SK-N-SH treated with all-trans-retinoic acid at 6 μM for 48 hours (cell line): Measurements from ENCODE around the gene SETD3.

Experiments
- ATAC-seq: fragments of 200-7000 bp; cut with Tn5 transposase; 3 replicates; pipeline ENCODE4 v1.9.1; 2020; ENCODE audit warnings: mild to moderate bottlenecking, moderate library complexity
- ARNTL ChIP-seq: fragments of 450-650 bp; formaldehyde crosslinking; IDR thresholded peaks from 2 replicates; pipeline ENCODE4 v1.5.0; 2020; ENCODE audit warnings: low read depth, mild to moderate bottlenecking, moderate library complexity, borderline replicate concordance
- BACH2 ChIP-seq: fragments of 250-450 bp; sonication (Bioruptor Pico); IDR thresholded peaks from 2 replicates; pipeline ENCODE4 v1.9.0; 2021; ENCODE audit warnings: mild to moderate bottlenecking, borderline replicate concordance
- CSDC2 ChIP-seq: fragments of 250-450 bp; sonication (Bioruptor Pico); IDR thresholded peaks from 2 replicates; pipeline ENCODE4 v1.5.0; 2020; ENCODE audit warnings: mild to moderate bottlenecking, moderate library complexity
- CSRNP3 ChIP-seq: fragments of 250-450 bp; sonication (Bioruptor Pico); IDR thresholded peaks from 2 replicates; pipeline ENCODE4 v1.5.1; 2021; ENCODE audit warnings: mild to moderate bottlenecking, moderate library complexity
- ESRRG ChIP-seq: fragments of 250-450 bp; sonication (Bioruptor Pico); IDR thresholded peaks from 2 replicates; pipeline ENCODE4 v1.6.1; 2021; ENCODE audit warnings: mild to moderate bottlenecking
- GLIS3 ChIP-seq: fragments of 250-450 bp; sonication (Bioruptor Pico); IDR thresholded peaks from 2 replicates; pipeline ENCODE4 v1.5.0; 2020; ENCODE audit warnings: mild to moderate bottlenecking, moderate library complexity
- ISL1 ChIP-seq: fragments of 250-450 bp; sonication (Bioruptor Pico); IDR thresholded peaks from 2 replicates; pipeline ENCODE4 v2.1.2; 2022; ENCODE audit warnings: mild to moderate bottlenecking, moderate library complexity
- OSR1 ChIP-seq: fragments of 250-450 bp; sonication (Bioruptor Pico); IDR thresholded peaks from 2 replicates; pipeline ENCODE4 v1.8.0; 2022; ENCODE audit warnings: moderate library complexity, mild to moderate bottlenecking, inconsistent platforms
- POU6F1 ChIP-seq: fragments of 250-450 bp; sonication (Bioruptor Pico); IDR thresholded peaks from 2 replicates; pipeline ENCODE4 v1.8.0; 2021; ENCODE audit warnings: low read depth, mild to moderate bottlenecking, moderate library complexity, borderline replicate concordance
- RARB ChIP-seq: fragments of 250-450 bp; sonication (Bioruptor Pico); IDR thresholded peaks from 2 replicates; pipeline ENCODE4 v1.8.0; 2021; ENCODE audit warnings: mild to moderate bottlenecking, moderate library complexity
- SNAI2 ChIP-seq: fragments of 250-450 bp; sonication (Bioruptor Pico); IDR thresholded peaks from 2 replicates; pipeline ENCODE4 v1.5.0; 2020; ENCODE audit warnings: mild to moderate bottlenecking, moderate library complexity
- TCF4 ChIP-seq: fragments of 250-450 bp; sonication (Bioruptor Pico); IDR thresholded peaks from 2 replicates; pipeline ENCODE4 v1.8.0; 2021; ENCODE audit warnings: mild to moderate bottlenecking, moderate library complexity, borderline replicate concordance
- TOX ChIP-seq: fragments of 250-450 bp; sonication (Bioruptor Pico); IDR thresholded peaks from 2 replicates; pipeline ENCODE4 v1.8.0; 2021; ENCODE audit warnings: mild to moderate bottlenecking, moderate library complexity, borderline replicate concordance
- ZC3H10 ChIP-seq: fragments of 250-450 bp; sonication (Bioruptor Pico); IDR thresholded peaks from 2 replicates; pipeline ENCODE4 v1.5.1; 2021; ENCODE audit warnings: mild to moderate bottlenecking, moderate library complexity
- ZFP3 ChIP-seq: fragments of 250-450 bp; sonication (Bioruptor Pico); IDR thresholded peaks from 2 replicates; pipeline ENCODE4 v1.5.0; 2020; ENCODE audit warnings: mild to moderate bottlenecking, moderate library complexity
- ZFP30 ChIP-seq: fragments of 450-650 bp; formaldehyde crosslinking; IDR thresholded peaks from 2 replicates; pipeline ENCODE4 v1.5.0; 2022; ENCODE audit warnings: mild to moderate bottlenecking, moderate library complexity
- ZNF565 ChIP-seq: fragments of 450-650 bp; formaldehyde crosslinking; conservative IDR thresholded peaks from 2 replicates; pipeline ENCODE4 v1.5.0; 2020; ENCODE audit warnings: low read depth, mild to moderate bottlenecking, moderate library complexity
- ZNF70 ChIP-seq: fragments of 450-650 bp; formaldehyde crosslinking; IDR thresholded peaks from 2 replicates; pipeline ENCODE4 v1.5.0; 2020; ENCODE audit warnings: mild to moderate bottlenecking, moderate library complexity
- TF ChIP-seq, protein P1 (sequence below): fragments of 250-450 bp; sonication (Bioruptor Pico); IDR thresholded peaks from 2 replicates; pipeline ENCODE4 v1.8.0; 2020; ENCODE audit warnings: mild to moderate bottlenecking, moderate library complexity, borderline replicate concordance
- TF ChIP-seq, protein P2 (sequence below): fragments of 250-450 bp; sonication (Bioruptor Pico); IDR thresholded peaks from 2 replicates; pipeline ENCODE4 v1.5.0; 2020; ENCODE audit warnings: mild to moderate bottlenecking, moderate library complexity
- TF ChIP-seq, protein P3 (sequence below): fragments of 250-450 bp; sonication (Bioruptor Pico); IDR thresholded peaks from 2 replicates; pipeline ENCODE4 v1.5.1; 2020; ENCODE audit warnings: low read depth, mild to moderate bottlenecking, moderate library complexity

SETD3 gene

DNA sequence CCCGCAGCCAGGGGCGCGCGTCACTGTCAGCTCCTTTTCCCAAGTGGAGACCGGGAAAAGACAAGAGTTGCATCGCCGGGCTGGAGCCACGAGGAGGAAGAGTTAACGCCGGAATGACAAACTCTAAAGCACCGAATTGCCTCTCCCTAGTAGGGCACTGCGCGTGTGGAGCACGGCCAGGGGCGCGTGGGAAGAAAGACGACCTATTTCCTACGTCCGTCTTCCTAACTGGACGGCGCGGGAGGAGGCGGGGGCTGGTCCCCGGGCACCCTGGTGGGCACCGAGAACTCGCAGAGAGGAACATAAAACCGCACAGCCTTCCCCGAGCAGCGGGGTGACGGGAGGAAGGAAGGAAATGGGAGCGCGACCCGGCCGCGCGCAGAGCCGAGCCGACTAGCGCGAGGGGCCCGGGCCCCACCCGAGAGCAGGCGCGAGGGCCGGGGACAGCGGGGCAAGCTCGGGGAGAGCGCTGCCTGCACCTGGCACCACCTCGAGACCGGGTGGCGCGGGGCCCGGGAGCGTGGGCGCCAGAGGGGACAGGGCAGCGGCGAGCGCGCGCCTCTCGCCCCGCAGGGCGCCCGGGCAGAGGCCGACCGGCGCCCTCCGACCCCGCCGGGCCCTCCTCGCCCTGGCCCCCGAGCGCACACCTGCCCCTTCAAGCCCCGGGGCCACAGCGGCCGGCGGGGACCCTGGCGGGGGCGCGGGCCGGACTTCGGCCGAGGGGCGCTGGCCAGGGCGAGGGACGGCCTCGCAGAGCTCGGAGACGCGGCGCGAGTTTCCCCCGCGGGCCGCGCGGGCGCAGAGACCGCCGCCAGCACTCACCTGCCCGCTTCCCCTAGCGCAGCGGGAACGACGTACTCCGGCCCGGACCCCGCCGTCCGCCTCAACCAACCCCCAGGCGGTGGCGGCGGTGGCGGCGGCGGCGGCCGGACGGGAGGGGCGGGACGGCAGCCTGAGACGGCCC, at the start of gene SETD3:
SETD3 (minus strand) TSS at position 954 of the 964 bp plus-strand sequence. CDS start 15,054 bp downstream, outside the sequence.
- peak; percentile 3 for ATAC-seq
- no peak for TF ChIP-seq CSDC2 (CRISPR knock-in tag)
- no peak for TF ChIP-seq TCF4 (CRISPR knock-in tag)
- TF ChIP-seq ZNF70 (CRISPR knock-in tag) = no peak
- TF ChIP-seq, protein P1, sequence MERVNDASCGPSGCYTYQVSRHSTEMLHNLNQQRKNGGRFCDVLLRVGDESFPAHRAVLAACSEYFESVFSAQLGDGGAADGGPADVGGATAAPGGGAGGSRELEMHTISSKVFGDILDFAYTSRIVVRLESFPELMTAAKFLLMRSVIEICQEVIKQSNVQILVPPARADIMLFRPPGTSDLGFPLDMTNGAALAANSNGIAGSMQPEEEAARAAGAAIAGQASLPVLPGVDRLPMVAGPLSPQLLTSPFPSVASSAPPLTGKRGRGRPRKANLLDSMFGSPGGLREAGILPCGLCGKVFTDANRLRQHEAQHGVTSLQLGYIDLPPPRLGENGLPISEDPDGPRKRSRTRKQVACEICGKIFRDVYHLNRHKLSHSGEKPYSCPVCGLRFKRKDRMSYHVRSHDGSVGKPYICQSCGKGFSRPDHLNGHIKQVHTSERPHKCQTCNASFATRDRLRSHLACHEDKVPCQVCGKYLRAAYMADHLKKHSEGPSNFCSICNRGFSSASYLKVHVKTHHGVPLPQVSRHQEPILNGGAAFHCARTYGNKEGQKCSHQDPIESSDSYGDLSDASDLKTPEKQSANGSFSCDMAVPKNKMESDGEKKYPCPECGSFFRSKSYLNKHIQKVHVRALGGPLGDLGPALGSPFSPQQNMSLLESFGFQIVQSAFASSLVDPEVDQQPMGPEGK = no peak
- no peak for TF ChIP-seq TOX
- TF ChIP-seq ZFP30 (CRISPR knock-in tag) = no peak
- no peak for TF ChIP-seq RARB (CRISPR knock-in tag)
- no peak for TF ChIP-seq POU6F1 (CRISPR knock-in tag)
- TF ChIP-seq ISL1 (CRISPR knock-in tag) = no peak
- TF ChIP-seq, protein P2, sequence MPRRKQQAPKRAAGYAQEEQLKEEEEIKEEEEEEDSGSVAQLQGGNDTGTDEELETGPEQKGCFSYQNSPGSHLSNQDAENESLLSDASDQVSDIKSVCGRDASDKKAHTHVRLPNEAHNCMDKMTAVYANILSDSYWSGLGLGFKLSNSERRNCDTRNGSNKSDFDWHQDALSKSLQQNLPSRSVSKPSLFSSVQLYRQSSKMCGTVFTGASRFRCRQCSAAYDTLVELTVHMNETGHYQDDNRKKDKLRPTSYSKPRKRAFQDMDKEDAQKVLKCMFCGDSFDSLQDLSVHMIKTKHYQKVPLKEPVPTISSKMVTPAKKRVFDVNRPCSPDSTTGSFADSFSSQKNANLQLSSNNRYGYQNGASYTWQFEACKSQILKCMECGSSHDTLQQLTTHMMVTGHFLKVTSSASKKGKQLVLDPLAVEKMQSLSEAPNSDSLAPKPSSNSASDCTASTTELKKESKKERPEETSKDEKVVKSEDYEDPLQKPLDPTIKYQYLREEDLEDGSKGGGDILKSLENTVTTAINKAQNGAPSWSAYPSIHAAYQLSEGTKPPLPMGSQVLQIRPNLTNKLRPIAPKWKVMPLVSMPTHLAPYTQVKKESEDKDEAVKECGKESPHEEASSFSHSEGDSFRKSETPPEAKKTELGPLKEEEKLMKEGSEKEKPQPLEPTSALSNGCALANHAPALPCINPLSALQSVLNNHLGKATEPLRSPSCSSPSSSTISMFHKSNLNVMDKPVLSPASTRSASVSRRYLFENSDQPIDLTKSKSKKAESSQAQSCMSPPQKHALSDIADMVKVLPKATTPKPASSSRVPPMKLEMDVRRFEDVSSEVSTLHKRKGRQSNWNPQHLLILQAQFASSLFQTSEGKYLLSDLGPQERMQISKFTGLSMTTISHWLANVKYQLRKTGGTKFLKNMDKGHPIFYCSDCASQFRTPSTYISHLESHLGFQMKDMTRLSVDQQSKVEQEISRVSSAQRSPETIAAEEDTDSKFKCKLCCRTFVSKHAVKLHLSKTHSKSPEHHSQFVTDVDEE (CRISPR knock-in tag) = no peak
- TF ChIP-seq ZFP3 = no peak
- TF ChIP-seq ARNTL = no peak
- TF ChIP-seq CSRNP3 (CRISPR knock-in tag) = no peak
- TF ChIP-seq BACH2 (CRISPR knock-in tag) = no peak
- TF ChIP-seq GLIS3 (CRISPR knock-in tag) = no peak
- TF ChIP-seq ESRRG (CRISPR knock-in tag) = no peak
- TF ChIP-seq, all 23 proteins: peak for 0

- peak; percentile 36 for ATAC-seq
- TF ChIP-seq ZFP3 (no peak), OSR1 (CRISPR knock-in tag) (no peak), ZNF70 (CRISPR knock-in tag) (no peak), SNAI2 (CRISPR knock-in tag) (no peak), ZNF565 (CRISPR knock-in tag) (no peak), BACH2 (CRISPR knock-in tag) (no peak)
These were observed 49.2 kb upstream of the SETD3 start for GRCh38 chr14:99529899-99530298.

GRCh38 chr14:99527427-99528076, 46.9 kb upstream of the SETD3 start:
- TF ChIP-seq ZNF565 (CRISPR knock-in tag) = no peak
- no peak for TF ChIP-seq ZC3H10 (CRISPR knock-in tag)
- TF ChIP-seq OSR1 (CRISPR knock-in tag) = no peak
- TF ChIP-seq CSRNP3 (CRISPR knock-in tag) = no peak
- no peak for TF ChIP-seq BACH2 (CRISPR knock-in tag)
- no peak for TF ChIP-seq TCF4 (CRISPR knock-in tag)
- no peak for TF ChIP-seq ZFP3
- TF ChIP-seq, protein P3, sequence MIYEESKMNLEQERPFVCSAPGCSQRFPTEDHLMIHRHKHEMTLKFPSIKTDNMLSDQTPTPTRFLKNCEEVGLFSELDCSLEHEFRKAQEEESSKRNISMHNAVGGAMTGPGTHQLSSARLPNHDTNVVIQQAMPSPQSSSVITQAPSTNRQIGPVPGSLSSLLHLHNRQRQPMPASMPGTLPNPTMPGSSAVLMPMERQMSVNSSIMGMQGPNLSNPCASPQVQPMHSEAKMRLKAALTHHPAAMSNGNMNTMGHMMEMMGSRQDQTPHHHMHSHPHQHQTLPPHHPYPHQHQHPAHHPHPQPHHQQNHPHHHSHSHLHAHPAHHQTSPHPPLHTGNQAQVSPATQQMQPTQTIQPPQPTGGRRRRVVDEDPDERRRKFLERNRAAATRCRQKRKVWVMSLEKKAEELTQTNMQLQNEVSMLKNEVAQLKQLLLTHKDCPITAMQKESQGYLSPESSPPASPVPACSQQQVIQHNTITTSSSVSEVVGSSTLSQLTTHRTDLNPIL (CRISPR knock-in tag) = no peak
- TF ChIP-seq, protein P1 = no peak
- TF ChIP-seq, all 23 proteins: peak for 0
- no peak for ATAC-seq
